ENCODE results near the gene PRR5L.

The PRR5L gene

GRCh38 chr11:36431429-36432092, 135.5 kb downstream of the PRR5L start:
- TF ChIP-seq, protein P1, sequence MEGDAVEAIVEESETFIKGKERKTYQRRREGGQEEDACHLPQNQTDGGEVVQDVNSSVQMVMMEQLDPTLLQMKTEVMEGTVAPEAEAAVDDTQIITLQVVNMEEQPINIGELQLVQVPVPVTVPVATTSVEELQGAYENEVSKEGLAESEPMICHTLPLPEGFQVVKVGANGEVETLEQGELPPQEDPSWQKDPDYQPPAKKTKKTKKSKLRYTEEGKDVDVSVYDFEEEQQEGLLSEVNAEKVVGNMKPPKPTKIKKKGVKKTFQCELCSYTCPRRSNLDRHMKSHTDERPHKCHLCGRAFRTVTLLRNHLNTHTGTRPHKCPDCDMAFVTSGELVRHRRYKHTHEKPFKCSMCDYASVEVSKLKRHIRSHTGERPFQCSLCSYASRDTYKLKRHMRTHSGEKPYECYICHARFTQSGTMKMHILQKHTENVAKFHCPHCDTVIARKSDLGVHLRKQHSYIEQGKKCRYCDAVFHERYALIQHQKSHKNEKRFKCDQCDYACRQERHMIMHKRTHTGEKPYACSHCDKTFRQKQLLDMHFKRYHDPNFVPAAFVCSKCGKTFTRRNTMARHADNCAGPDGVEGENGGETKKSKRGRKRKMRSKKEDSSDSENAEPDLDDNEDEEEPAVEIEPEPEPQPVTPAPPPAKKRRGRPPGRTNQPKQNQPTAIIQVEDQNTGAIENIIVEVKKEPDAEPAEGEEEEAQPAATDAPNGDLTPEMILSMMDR (IDR thresholded peaks at IDR 0.05; ENCODE audit: extremely low read depth, missing control alignments): no peak
- no peak for DNase-seq (ENCODE audit: low spot score)

DNA sequence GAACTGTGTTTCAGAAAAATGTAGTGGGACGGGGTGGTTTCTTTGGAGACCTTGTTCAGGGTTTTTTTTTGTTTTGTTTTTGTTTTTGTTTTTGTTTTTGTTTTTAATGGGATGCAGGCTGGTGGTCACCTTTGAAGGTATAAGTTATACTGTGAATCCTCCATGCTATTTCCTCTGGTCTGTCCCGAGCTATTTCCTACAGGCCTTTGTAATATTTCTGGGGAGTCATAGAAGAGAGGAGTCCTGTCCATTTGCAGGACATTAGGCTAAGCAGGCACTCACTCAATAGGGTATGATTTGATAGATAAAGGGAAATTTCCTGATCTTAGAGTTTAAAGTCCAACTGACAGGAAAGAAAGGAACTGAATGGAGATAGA, 136.0 kb downstream of the PRR5L start:
- TF ChIP-seq, protein P1 (IDR thresholded peaks at IDR 0.05; ENCODE audit: extremely low read depth, missing control alignments): no peak
- DNase-seq (ENCODE audit: low spot score): no peak

- TF ChIP-seq, protein P1 (IDR thresholded peaks at IDR 0.05; ENCODE audit: extremely low read depth, missing control alignments): no peak
- no peak for DNase-seq (ENCODE audit: low spot score)
Observed at GRCh38 chr11:36432738-36433137, 136.7 kb downstream of the PRR5L start.

GRCh38 chr11:36436064-36436463, 140.0 kb downstream of the PRR5L start:
- TF ChIP-seq, protein P1 (IDR thresholded peaks at IDR 0.05; ENCODE audit: extremely low read depth, missing control alignments): no peak
- DNase-seq (ENCODE audit: low spot score): no peak

- no peak for DNase-seq (ENCODE audit: low spot score)
- TF ChIP-seq, protein P1 (IDR thresholded peaks at IDR 0.05; ENCODE audit: extremely low read depth, missing control alignments): no peak
Observed at GRCh38 chr11:36436589-36436988, 140.5 kb downstream of the PRR5L start.

GRCh38 chr11:36437413-36437812, 141.3 kb downstream of the PRR5L start:
- TF ChIP-seq, protein P1 (IDR thresholded peaks at IDR 0.05; ENCODE audit: extremely low read depth, missing control alignments): no peak
- no peak for DNase-seq (ENCODE audit: low spot score)

GRCh38 chr11:36438126-36438525, 142.0 kb downstream of the PRR5L start:
- TF ChIP-seq, protein P1 (IDR thresholded peaks at IDR 0.05; ENCODE audit: extremely low read depth, missing control alignments): no peak
- no peak for DNase-seq (ENCODE audit: low spot score)

Measured in GM20000 (cell line).